Measurements from ENCODE around the gene MAP2K5.

DNA sequence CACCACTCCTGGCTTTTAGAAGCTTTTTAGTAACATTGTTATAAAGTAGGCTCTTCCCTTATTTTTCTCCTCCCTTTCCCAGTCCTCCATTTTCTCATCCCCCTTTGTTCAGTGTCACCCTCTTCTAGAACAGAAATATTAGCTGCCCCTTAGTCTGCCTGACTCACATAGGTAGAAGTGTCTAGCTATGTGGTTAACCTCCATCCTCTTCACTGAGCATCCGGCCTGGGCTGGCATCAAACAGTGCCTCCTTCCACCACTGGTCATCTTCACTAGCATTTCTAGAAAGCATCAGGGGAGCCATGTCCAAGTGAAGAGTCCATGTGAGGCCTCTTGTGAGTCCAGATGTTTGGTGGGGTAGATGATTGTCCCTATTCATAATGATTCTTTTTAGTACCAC is 212.8 kb downstream of the MAP2K5 start:
- TF ChIP-seq CTCF (IDR thresholded peaks at IDR 0.05) (no peak), ZFX (IDR thresholded peaks at IDR 0.05; ENCODE audit: borderline replicate concordance) (no peak)
